ENCODE results near the gene NR2C1.

NR2C1 gene

GRCh38 chr12:95059984-95060383 lies 13.4 kb downstream of the NR2C1 start:
- no peaks in the 10 kb centered on the region for H3K9me2 ChIP-seq (replicated peaks; ENCODE audit: insufficient read depth, low read length)
- H3K36me3 ChIP-seq (replicated peaks; ENCODE audit: insufficient read depth, low read length) = peaks cover 9% of the 10 kb centered on the region
- no peaks in the 10 kb centered on the region for H3K27me3 ChIP-seq (replicated peaks; ENCODE audit: insufficient read depth, low read length)
- H3K79me2 ChIP-seq (ENCODE audit: low read length) = 0 out of 2 replicates have a peak, but pooled peaks cover 4% of the 10 kb centered on the region
- H2AFZ ChIP-seq (ENCODE audit: low read length) = no peak overlapping the region
- H4K20me1 ChIP-seq (ENCODE audit: insufficient read depth, low read length) = no peaks in the 10 kb centered on the region
- peak; percentile 68 for DNase-seq
- peaks cover 10% of the 10 kb centered on the region for H3F3A ChIP-seq (ENCODE audit: insufficient read depth, low read length)
- H3K4me3 ChIP-seq (ENCODE audit: low read length) = no peak overlapping the region
- TF ChIP-seq EZH2 (optimal IDR thresholded peaks at IDR 0.05; ENCODE audit: low read depth, low read length) (no peak), CTCF (IDR thresholded peaks at IDR 0.05; ENCODE audit: low read length) (no peak), EZH2phosphoT487 (IDR thresholded peaks at IDR 0.05; ENCODE audit: low read length) (no peak)
- H3K9me3 ChIP-seq (replicated peaks; ENCODE audit: insufficient read depth, low read length) = no peaks in the 10 kb centered on the region
- peaks cover 6% of the 10 kb centered on the region; the same call in 1 of the 2 replicates for H3K4me1 ChIP-seq (ENCODE audit: low read length)
- H3K9ac ChIP-seq (ENCODE audit: low read length) = no peak overlapping the region; the same call in 1 of the 2 replicates
- H3K4me2 ChIP-seq (ENCODE audit: low read depth, low read length) = peak overlapping the region; percentile 26; the same call in 1 of the 2 replicates
- H3K27ac ChIP-seq (ENCODE audit: low read length) = peak overlapping the region; percentile 65; the same call in 1 of the 2 replicates

GRCh38 chr12:95057424-95057823 lies 16.0 kb downstream of the NR2C1 start:
- no peaks in the 10 kb centered on the region for H3K27me3 ChIP-seq (replicated peaks; ENCODE audit: insufficient read depth, low read length)
- no peaks in the 10 kb centered on the region for H3K79me2 ChIP-seq (ENCODE audit: low read length)
- no peaks in the 10 kb centered on the region for H4K20me1 ChIP-seq (ENCODE audit: insufficient read depth, low read length)
- H3K4me3 ChIP-seq (ENCODE audit: low read length) = no peak overlapping the region
- H3K9me3 ChIP-seq (replicated peaks; ENCODE audit: insufficient read depth, low read length) = no peaks in the 10 kb centered on the region
- no peak for DNase-seq
- no peaks in the 10 kb centered on the region for H3K9me2 ChIP-seq (replicated peaks; ENCODE audit: insufficient read depth, low read length)
- no peak overlapping the region for H3K4me2 ChIP-seq (ENCODE audit: low read depth, low read length)
- TF ChIP-seq CTCF (IDR thresholded peaks at IDR 0.05; ENCODE audit: low read length) = no peak
- no peak for TF ChIP-seq EZH2phosphoT487 (IDR thresholded peaks at IDR 0.05; ENCODE audit: low read length)
- TF ChIP-seq EZH2 (optimal IDR thresholded peaks at IDR 0.05; ENCODE audit: low read depth, low read length) = no peak
- H3K9ac ChIP-seq (ENCODE audit: low read length) = no peak overlapping the region
- H3F3A ChIP-seq (ENCODE audit: insufficient read depth, low read length) = peaks cover 10% of the 10 kb centered on the region
- no peak overlapping the region for H3K27ac ChIP-seq (ENCODE audit: low read length)
- peaks cover 6% of the 10 kb centered on the region; the same call in 1 of the 2 replicates for H3K4me1 ChIP-seq (ENCODE audit: low read length)
- H2AFZ ChIP-seq (ENCODE audit: low read length) = no peak overlapping the region
- peaks cover 9% of the 10 kb centered on the region for H3K36me3 ChIP-seq (replicated peaks; ENCODE audit: insufficient read depth, low read length)

- no peak overlapping the region for H3K27ac ChIP-seq (ENCODE audit: low read length)
- H3K36me3 ChIP-seq (replicated peaks; ENCODE audit: insufficient read depth, low read length) = peaks cover 10% of the 10 kb centered on the region; the same call in 1 of the 2 replicates
- no peak overlapping the region for H3K4me3 ChIP-seq (ENCODE audit: low read length)
- no peaks in the 10 kb centered on the region for H3K79me2 ChIP-seq (ENCODE audit: low read length)
- no peak for DNase-seq
- H3K4me1 ChIP-seq (ENCODE audit: low read length) = peaks cover 6% of the 10 kb centered on the region; the same call in 1 of the 2 replicates
- no peaks in the 10 kb centered on the region for H4K20me1 ChIP-seq (ENCODE audit: insufficient read depth, low read length)
- peaks cover 2% of the 10 kb centered on the region; the same call in 1 of the 2 replicates for H3F3A ChIP-seq (ENCODE audit: insufficient read depth, low read length)
- no peaks in the 10 kb centered on the region for H3K27me3 ChIP-seq (replicated peaks; ENCODE audit: insufficient read depth, low read length)
- no peak overlapping the region for H3K9ac ChIP-seq (ENCODE audit: low read length)
- H3K9me3 ChIP-seq (replicated peaks; ENCODE audit: insufficient read depth, low read length) = no peaks in the 10 kb centered on the region
- H3K9me2 ChIP-seq (replicated peaks; ENCODE audit: insufficient read depth, low read length) = no peaks in the 10 kb centered on the region
- no peak overlapping the region for H3K4me2 ChIP-seq (ENCODE audit: low read depth, low read length)
- H2AFZ ChIP-seq (ENCODE audit: low read length) = no peak overlapping the region
- TF ChIP-seq EZH2 (optimal IDR thresholded peaks at IDR 0.05; ENCODE audit: low read depth, low read length) (no peak), CTCF (IDR thresholded peaks at IDR 0.05; ENCODE audit: low read length) (no peak), EZH2phosphoT487 (IDR thresholded peaks at IDR 0.05; ENCODE audit: low read length) (no peak)
These were observed 18.4 kb downstream of the NR2C1 start for GRCh38 chr12:95055057-95055456.

Data from MM.1S (cell line).